Measurements from ENCODE around the gene FOXF2. TPM values are rescaled to one million over a fixed set of nuclear protein-coding genes. Genes with fewer than 3 reads are reported as not detected.

Gene FOXF2
- total and polyA plus RNA-seq, 9 donors = 0.05 to 0.18 (median 0.11) TPM; not detected in 5

GRCh38 chr6:1400126-1400850, 10.9 kb downstream of the FOXF2 start:
- no peak for TF ChIP-seq POLR2A (IDR thresholded peaks at IDR 0.05)
- TF ChIP-seq EP300 (IDR thresholded peaks at IDR 0.05) = no peak
- TF ChIP-seq, protein P1, sequence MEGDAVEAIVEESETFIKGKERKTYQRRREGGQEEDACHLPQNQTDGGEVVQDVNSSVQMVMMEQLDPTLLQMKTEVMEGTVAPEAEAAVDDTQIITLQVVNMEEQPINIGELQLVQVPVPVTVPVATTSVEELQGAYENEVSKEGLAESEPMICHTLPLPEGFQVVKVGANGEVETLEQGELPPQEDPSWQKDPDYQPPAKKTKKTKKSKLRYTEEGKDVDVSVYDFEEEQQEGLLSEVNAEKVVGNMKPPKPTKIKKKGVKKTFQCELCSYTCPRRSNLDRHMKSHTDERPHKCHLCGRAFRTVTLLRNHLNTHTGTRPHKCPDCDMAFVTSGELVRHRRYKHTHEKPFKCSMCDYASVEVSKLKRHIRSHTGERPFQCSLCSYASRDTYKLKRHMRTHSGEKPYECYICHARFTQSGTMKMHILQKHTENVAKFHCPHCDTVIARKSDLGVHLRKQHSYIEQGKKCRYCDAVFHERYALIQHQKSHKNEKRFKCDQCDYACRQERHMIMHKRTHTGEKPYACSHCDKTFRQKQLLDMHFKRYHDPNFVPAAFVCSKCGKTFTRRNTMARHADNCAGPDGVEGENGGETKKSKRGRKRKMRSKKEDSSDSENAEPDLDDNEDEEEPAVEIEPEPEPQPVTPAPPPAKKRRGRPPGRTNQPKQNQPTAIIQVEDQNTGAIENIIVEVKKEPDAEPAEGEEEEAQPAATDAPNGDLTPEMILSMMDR (IDR thresholded peaks at IDR 0.05) = no peak
- Histone ChIP-seq H3K4me1 (ENCODE audit: insufficient read depth) (no peaks in the 10 kb centered on the region), H3K9me3 (no peaks in the 10 kb centered on the region), H3K27ac (no peak overlapping the region), H3K27me3 (no peaks in the 10 kb centered on the region), H3K4me3 (no peak overlapping the region), H3K36me3 (no peaks in the 10 kb centered on the region)
- WGBS, 3 donors = 76 to 81% (median 79%) methylated on average over 29 to 30 of the region's 30 CpGs
- intact Hi-C loops (cut with DNase I) = no loop called here
- DNase-seq = no peak

- Histone ChIP-seq H3K36me3 (no peaks in the 10 kb centered on the region), H3K27ac (no peak overlapping the region), H3K4me1 (ENCODE audit: insufficient read depth) (no peaks in the 10 kb centered on the region), H3K27me3 (no peaks in the 10 kb centered on the region), H3K4me3 (no peak overlapping the region), H3K9me3 (no peaks in the 10 kb centered on the region)
- WGBS, 3 donors = 70 to 85% (median 74%) methylated on average over 16 of the region's 16 CpGs
- TF ChIP-seq, protein P1 (IDR thresholded peaks at IDR 0.05) = no peak
- TF ChIP-seq POLR2A (IDR thresholded peaks at IDR 0.05) (no peak), EP300 (IDR thresholded peaks at IDR 0.05) (no peak)
- DNase-seq = no peak
- intact Hi-C loops (cut with DNase I) = no loop called here
Observed at GRCh38 chr6:1402369-1402768, 13.0 kb downstream of the FOXF2 start.

- H3K4me3 ChIP-seq = no peak overlapping the region
- no peak for DNase-seq
- H3K27me3 ChIP-seq = no peaks in the 10 kb centered on the region
- no peaks in the 10 kb centered on the region for H3K9me3 ChIP-seq
- intact Hi-C loops (cut with DNase I) = no loop called here
- H3K27ac ChIP-seq = no peak overlapping the region
- H3K4me1 ChIP-seq (ENCODE audit: insufficient read depth) = no peaks in the 10 kb centered on the region
- H3K36me3 ChIP-seq = no peaks in the 10 kb centered on the region
- TF ChIP-seq EP300 (IDR thresholded peaks at IDR 0.05) (no peak), POLR2A (IDR thresholded peaks at IDR 0.05) (no peak)
- TF ChIP-seq, protein P1 (IDR thresholded peaks at IDR 0.05) = no peak
- WGBS, 3 donors = 84 to 93% (median 86%) methylated on average over 2 of the region's 2 CpGs
Observed at GRCh38 chr6:1402868-1403267, 13.5 kb downstream of the FOXF2 start.

GRCh38 chr6:1403851-1404712, 14.7 kb downstream of the FOXF2 start:
- no peaks in the 10 kb centered on the region for H3K9me3 ChIP-seq
- H3K4me1 ChIP-seq (ENCODE audit: insufficient read depth) = no peaks in the 10 kb centered on the region
- H3K36me3 ChIP-seq = no peaks in the 10 kb centered on the region
- H3K27ac ChIP-seq = no peak overlapping the region
- TF ChIP-seq, protein P1 (IDR thresholded peaks at IDR 0.05) = no peak
- TF ChIP-seq POLR2A (IDR thresholded peaks at IDR 0.05) = no peak
- TF ChIP-seq EP300 (IDR thresholded peaks at IDR 0.05) = no peak
- DNase-seq = no peak
- 70 to 79% (median 76%) methylated on average over 12 of the region's 12 CpGs for WGBS, 3 donors
- H3K4me3 ChIP-seq = no peak overlapping the region
- intact Hi-C loops (cut with DNase I) = no loop called here
- H3K27me3 ChIP-seq = no peaks in the 10 kb centered on the region

All from ovary (tissue), 9 donors.